Stimulated activated naive CD8-positive, alpha-beta T cell treated with anti-CD3 and anti-CD28 coated beads, Interleukin-15, Interleukin-2, amounts not matched to agents 100 ng/mL and 50 ng/mL, for 24 hours (primary cell): ENCODE measurements around the gene MYO1G.
A peak's percentile ranks its signal among the peaks of the same experiment; 100 is the strongest.
"Not testable (repeated sequence)": the region's sequence is repeated elsewhere in the genome, so short reads cannot be mapped to it uniquely, and the experiment has no call there.

Experiments
- H3K27ac Mint-ChIP-seq: one replicate; pipeline ENCODE4 v1.8.0; 2021; ENCODE audit warnings: mild to moderate bottlenecking, mixed read lengths
- H3K27me3 Mint-ChIP-seq: one replicate; pipeline ENCODE4 v1.8.0; 2021; ENCODE audit warnings: mixed read lengths
- H3K36me3 Mint-ChIP-seq: one replicate; pipeline ENCODE4 v1.8.0; 2021; ENCODE audit warnings: low read depth, mixed read lengths
- H3K4me1 Mint-ChIP-seq: one replicate; pipeline ENCODE4 v1.8.0; 2021; ENCODE audit warnings: low read depth, mixed read lengths
- H3K4me3 Mint-ChIP-seq: one replicate; pipeline ENCODE4 v1.8.0; 2021; ENCODE audit warnings: mild to moderate bottlenecking, mixed read lengths
- H3K9me3 Mint-ChIP-seq: one replicate; pipeline ENCODE4 v1.8.0; 2021; ENCODE audit warnings: mixed read lengths

Gene MYO1G

DNA sequence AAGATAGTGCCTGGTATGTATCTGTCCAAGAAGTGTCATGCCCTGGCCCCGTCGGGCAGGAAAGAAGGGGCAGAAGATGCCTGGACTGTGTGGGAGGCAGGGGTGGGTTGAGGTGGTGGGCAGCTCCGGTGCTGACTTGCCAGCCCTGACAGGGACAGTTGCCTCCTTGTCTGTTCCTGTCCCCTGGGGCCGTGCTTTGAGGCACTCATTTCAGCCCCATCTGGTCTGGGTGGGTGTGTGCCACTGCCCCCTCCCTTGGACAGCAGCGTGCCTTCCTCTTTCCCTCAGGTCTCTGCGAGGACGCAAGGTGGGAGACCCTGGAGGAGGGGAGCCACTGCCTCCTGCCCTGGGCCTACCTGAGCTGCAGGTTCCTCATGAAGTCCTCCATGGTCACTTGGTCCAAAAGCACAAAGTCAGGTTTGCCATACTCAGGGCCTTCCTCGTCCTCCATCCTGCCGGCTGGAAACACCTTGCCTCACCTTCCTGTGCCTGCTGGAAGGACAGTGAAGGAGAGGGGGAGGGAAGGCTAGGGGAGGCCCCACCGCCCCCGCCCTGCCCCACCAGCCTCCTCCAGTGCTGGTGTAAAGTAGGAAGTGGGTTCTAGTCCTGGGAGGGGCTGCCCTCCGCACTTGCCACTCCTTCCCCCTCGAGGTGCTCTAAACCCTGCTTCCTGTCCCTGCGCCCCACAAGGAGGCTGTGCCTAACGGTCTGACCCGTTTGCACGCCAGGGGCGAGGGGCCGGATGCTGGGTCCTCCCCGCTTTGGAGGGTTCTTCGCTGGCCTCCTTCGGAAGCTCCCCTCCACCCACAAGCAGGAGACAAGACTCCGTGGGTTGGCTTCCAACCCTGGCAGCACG lies at the start of gene MYO1G:
Gene MYO1G (minus strand): TSS at position 505 of the 856 bp plus-strand sequence. CDS start 54 bp downstream, at position 451.
- H3K36me3 Mint-ChIP-seq, result peaks cover 72% of the 10 kb centered on the region
- H3K9me3 Mint-ChIP-seq, result no peaks in the 10 kb centered on the region
- H3K27ac Mint-ChIP-seq, result peak within 1 kb of the TSS; percentile 100
- H3K4me3 Mint-ChIP-seq, result peak within 1 kb of the TSS; percentile 99
- H3K27me3 Mint-ChIP-seq, result no peaks in the 10 kb centered on the region
- peaks cover 78% of the 10 kb centered on the region for H3K4me1 Mint-ChIP-seq

DNA sequence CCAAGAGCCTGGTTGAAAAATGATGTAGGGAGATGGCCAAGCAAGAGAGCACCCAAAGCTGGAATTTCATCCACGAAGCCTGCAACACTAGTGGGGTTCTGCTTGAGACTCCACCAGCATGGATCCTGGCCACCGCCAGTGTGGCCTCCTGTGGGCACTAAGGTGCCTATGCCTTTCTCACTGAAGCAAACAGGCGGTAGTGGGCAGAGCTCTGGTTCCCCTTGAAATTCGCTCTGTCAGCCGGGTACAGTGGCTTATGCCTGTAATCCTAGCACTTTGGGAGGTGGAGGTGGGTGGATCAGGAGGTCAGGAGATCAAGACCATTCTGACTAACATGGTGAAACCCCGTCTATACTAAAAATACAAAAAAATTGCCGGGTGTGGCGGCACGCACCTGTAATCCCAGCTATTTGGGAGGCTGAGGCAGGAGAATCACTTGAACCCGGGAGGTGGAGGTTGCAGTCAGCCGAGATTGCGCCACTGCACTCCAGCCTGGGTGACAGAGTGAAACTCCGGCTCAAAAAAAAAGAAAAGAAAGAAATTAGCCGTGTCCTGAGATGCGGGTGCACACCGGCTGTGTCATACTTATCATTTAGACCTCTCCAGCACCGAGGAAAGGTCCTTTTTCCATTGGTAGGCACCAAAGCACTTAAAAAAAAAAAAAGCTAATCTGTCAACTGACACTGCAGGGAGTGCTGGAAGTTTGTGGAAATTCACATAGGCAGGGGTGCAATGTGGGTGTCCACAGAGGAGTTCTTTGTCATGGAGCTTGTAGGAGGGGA lies 49.5 kb upstream of the MYO1G start:
- Mint-ChIP-seq H3K9me3 (no peaks in the 10 kb centered on the region), H3K27me3 (no peaks in the 10 kb centered on the region), H3K27ac (peak overlapping the region; percentile 80), H3K36me3 (peaks cover 48% of the 10 kb centered on the region), H3K4me3 (peak overlapping the region; percentile 78), H3K4me1 (peaks cover 86% of the 10 kb centered on the region)

DNA sequence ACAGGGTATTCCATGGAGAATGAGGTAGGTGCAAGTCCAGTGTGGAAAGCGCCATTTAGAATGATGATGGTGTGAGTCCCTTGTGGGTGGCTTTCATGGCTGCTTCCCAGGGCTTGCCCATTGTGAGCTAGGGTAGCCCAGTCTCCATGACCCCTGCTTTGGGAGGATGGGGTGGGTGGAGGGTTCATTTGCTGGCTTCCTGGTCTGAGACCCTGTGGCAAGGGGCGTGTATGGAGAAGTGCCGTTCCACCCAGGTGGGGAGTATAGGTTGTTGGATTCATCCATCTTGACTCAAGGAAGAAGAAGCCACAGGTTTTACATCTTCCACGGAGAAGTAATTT lies 48.9 kb upstream of the MYO1G start:
- peaks cover 80% of the 10 kb centered on the region for H3K4me1 Mint-ChIP-seq
- H3K9me3 Mint-ChIP-seq, result no peaks in the 10 kb centered on the region
- H3K27ac Mint-ChIP-seq, result peak overlapping the region; percentile 80
- H3K36me3 Mint-ChIP-seq, result peaks cover 48% of the 10 kb centered on the region
- no peaks in the 10 kb centered on the region for H3K27me3 Mint-ChIP-seq
- peak overlapping the region; percentile 78 for H3K4me3 Mint-ChIP-seq

DNA sequence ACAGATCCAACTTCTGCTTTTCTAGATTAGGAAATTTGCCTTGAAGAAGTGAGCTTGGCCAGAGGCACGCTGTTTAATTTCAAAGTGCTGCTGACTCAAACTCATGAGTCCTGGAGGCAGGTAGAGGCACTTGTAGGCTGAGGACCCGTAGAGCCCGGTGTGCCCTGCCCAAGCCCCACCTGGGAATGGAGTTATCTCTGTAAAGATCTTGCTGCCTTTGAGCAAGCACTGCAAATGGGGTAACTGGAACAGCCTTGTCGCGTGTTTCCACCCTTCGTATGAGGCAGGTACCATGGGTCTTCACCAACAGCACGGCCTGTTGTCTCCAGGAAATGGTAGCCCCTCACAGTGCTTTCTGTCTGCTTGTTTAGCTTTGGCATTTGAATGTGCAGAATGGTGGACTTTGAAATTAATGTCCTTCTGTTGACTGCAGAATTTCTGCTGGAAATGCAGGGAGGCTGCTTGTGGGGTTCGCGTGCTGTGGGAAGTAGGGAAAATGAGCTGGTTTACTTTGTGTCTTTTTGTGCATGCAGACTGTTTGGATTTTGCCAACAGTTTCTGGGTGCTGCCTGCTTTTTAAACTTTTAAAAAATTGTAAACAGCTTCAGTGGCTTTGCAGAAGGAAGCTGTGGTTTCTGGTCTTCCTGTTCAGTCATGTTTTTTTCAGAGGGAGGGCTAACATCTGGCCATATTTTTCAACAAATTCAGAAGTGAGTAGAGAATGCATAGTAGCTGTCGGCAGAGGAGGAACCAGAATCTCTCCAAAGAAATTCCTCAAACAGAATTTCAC lies 48.4 kb upstream of the MYO1G start:
- Mint-ChIP-seq H3K36me3 (peaks cover 45% of the 10 kb centered on the region), H3K4me1 (peaks cover 75% of the 10 kb centered on the region), H3K27ac (peak overlapping the region; percentile 80)

DNA sequence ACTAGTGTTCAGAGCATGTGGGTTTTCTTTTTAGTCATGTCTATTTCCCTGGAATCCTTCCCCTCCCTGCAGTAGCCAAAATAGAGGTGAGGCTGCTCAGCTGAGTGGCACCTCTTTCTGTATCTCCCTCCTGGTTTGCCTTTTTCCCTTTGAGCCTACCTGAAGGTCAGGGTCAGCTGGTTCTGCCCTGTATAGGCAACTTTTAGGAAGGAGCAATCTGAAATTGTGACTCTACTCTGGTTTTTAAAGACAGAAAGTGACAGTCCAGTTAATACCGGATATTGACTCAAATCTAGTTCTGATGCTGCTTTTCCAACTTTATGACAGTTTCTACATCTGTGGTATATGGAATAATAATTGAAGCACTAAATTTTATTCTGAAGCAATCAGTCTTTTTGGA lies 47.2 kb upstream of the MYO1G start:
- no peaks in the 10 kb centered on the region for H3K9me3 Mint-ChIP-seq
- H3K4me3 Mint-ChIP-seq, result peak overlapping the region; percentile 3
- peaks cover 77% of the 10 kb centered on the region for H3K4me1 Mint-ChIP-seq
- H3K27ac Mint-ChIP-seq, result peak overlapping the region; percentile 70
- H3K27me3 Mint-ChIP-seq, result no peaks in the 10 kb centered on the region
- peaks cover 45% of the 10 kb centered on the region for H3K36me3 Mint-ChIP-seq

More for the DNA sequence above, 48.4 kb upstream of the MYO1G start:
- Mint-ChIP-seq H3K27me3 (no peaks in the 10 kb centered on the region), H3K9me3 (no peaks in the 10 kb centered on the region), H3K4me3 (peak overlapping the region; percentile 78)

DNA sequence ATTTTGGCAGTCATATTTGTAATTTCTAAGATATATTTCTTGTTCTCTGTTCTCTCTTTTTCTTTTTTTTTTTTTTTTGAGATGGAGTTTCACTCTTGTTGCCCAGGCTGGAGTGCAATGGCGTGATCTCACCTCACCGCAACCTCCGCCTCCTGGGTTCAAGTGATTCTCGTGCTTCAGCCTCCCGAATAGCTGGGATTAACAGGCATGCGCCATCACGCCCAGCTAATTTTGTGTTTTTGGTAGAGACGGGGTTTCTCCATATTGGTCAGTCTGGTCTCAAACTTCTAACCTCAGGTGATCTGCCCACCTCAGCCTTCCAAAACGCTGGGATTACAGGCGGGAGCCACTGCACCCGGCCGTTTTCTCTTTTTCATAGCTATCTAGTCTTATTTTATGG lies 46.7 kb upstream of the MYO1G start:
- peak overlapping the region; percentile 70 for H3K27ac Mint-ChIP-seq
- H3K4me3 Mint-ChIP-seq, result peak overlapping the region; percentile 3
- H3K9me3 Mint-ChIP-seq, H3K27me3 Mint-ChIP-seq: not testable (repeated sequence)
- peaks cover 45% of the 10 kb centered on the region for H3K36me3 Mint-ChIP-seq
- peaks cover 81% of the 10 kb centered on the region for H3K4me1 Mint-ChIP-seq

DNA sequence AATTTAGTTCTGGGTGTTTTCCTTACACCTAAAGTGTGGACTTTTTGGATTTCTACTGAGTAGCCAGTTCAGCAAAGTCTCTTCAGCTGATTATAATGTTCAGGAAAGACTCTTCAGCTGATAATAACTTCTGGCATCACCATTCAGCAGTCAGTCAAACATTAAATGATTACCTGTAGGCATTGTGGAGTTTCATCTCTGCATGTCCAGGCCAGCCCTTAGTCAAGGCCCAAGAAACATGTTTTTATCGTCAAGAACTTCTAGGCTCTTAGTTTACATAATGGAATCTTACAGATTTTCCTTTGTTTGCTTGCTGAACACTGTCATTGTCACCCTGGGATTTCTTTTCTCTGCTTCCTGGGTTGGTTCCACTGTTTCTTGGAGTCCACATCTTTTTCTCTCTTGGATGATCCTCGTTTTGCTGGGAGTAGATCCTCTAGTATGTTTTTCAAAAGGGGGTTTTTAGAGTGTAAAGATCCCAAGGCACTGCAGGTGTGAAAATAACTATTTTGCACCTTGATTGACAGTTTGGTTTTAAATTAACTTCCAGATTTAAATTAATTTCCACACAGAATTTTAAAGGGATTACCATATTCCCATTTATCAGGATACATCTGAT lies 45.4 kb upstream of the MYO1G start:
- Mint-ChIP-seq H3K27me3 (no peaks in the 10 kb centered on the region), H3K27ac (no peak overlapping the region), H3K4me1 (peaks cover 69% of the 10 kb centered on the region), H3K36me3 (peaks cover 40% of the 10 kb centered on the region), H3K9me3 (no peaks in the 10 kb centered on the region), H3K4me3 (no peak overlapping the region)

DNA sequence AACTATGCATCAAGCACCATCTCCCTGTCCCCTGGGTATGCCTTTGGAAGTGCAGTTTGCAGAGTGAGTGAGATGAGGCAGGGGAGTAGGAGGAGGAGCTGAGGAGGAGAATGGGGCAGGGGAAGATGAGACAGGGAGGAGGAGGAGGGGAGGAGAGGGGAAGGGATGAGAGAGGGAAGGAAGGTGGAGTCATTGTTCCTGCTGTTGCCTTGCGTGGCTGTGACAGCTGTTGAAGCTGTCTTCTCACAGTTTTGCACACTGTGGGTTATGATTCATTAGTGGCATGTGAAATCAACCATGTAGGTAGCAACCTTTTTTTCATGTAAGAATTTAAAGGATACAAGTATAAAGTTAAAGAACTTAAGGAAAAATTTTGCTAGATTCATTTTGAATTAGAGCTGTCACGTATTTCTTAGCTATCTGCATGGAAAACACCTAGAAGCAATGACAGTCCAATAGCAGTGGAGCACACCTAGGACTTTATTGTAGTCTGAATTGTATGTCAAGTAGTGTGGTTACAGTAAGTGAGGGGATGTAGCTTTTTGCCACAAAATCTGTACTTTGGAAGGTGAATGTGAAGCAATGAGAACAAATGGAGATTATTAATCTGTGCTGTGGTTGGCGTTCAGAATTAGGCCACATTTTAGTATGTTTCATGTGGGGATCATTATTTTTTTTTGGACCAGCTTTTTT lies 42.9 kb upstream of the MYO1G start:
- no peaks in the 10 kb centered on the region for H3K9me3 Mint-ChIP-seq
- H3K27me3 Mint-ChIP-seq, result no peaks in the 10 kb centered on the region
- H3K36me3 Mint-ChIP-seq, result peaks cover 30% of the 10 kb centered on the region
- H3K4me1 Mint-ChIP-seq, result peaks cover 44% of the 10 kb centered on the region
- peak overlapping the region; percentile 56 for H3K27ac Mint-ChIP-seq
- H3K4me3 Mint-ChIP-seq, result peak overlapping the region; percentile 12

DNA sequence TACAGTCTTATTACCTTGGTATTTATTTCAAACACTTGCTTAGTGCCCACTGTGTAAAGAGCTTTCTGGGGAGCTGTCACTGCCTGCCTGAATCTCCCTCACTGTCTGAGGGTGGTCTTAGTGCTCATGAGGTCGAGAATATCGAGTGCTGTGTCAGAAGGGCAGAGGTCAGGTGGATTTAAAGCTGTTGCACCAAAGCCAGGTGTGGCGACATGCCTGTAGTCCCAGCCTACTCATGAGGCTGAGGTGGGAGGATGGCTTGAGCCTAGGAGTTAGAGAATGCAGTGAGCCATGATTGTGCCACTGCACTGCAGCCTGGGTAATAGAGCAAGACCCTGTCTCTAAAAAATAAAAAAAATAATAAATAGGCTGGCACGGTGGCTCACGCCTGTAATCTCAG lies 42.1 kb upstream of the MYO1G start:
- Mint-ChIP-seq H3K27me3 (no peaks in the 10 kb centered on the region), H3K4me1 (peaks cover 38% of the 10 kb centered on the region), H3K4me3 (no peak overlapping the region), H3K27ac (no peak overlapping the region), H3K9me3 (no peaks in the 10 kb centered on the region), H3K36me3 (peaks cover 28% of the 10 kb centered on the region)

DNA sequence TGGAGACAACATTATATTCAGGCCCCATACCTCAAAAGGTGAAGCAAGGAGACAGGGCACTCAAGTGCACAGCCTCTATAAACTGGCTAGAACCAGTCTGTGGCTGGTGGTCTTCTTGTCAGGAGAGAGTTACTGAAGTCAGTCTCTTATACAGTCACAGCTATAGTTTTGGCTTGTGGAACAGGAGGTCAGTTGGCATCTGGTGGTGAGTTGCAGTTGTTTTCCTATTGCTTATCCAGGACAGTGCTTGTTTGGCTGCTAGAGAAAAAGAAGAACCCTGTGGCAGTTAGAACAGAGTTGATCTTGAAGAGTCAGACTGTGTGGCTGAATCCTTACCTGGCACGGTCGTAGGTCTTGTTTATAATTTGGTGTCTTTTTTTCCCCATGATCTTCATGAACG lies 38.4 kb upstream of the MYO1G start:
- H3K4me1 Mint-ChIP-seq, result peaks cover 38% of the 10 kb centered on the region
- H3K36me3 Mint-ChIP-seq, result peaks cover 32% of the 10 kb centered on the region
- H3K4me3 Mint-ChIP-seq, result no peak overlapping the region
- H3K27ac Mint-ChIP-seq, result no peak overlapping the region
- no peaks in the 10 kb centered on the region for H3K27me3 Mint-ChIP-seq
- H3K9me3 Mint-ChIP-seq, result no peaks in the 10 kb centered on the region

DNA sequence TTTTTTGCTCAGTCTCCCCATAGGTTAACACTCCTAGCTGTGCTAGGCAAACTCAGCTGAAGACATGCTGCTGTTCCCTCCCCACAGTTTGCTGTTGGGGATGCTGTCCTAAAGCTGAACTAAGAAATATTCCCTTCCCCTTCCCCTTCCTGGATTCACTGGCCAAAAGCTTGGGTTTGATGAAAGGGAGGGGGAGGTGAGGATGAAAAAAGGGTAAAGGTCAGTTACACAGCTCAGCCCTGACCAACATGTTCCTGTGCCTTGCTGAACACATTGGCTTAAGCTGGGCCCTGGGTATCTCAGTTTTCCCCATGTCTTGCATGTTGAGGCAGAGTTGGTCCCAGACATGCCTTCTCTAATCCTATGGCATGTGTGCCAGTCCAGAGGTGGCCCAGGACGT lies 36.5 kb upstream of the MYO1G start:
- Mint-ChIP-seq H3K27ac (no peak overlapping the region), H3K4me3 (no peak overlapping the region), H3K27me3 (no peaks in the 10 kb centered on the region), H3K9me3 (no peaks in the 10 kb centered on the region), H3K36me3 (peaks cover 36% of the 10 kb centered on the region), H3K4me1 (peaks cover 22% of the 10 kb centered on the region)

DNA sequence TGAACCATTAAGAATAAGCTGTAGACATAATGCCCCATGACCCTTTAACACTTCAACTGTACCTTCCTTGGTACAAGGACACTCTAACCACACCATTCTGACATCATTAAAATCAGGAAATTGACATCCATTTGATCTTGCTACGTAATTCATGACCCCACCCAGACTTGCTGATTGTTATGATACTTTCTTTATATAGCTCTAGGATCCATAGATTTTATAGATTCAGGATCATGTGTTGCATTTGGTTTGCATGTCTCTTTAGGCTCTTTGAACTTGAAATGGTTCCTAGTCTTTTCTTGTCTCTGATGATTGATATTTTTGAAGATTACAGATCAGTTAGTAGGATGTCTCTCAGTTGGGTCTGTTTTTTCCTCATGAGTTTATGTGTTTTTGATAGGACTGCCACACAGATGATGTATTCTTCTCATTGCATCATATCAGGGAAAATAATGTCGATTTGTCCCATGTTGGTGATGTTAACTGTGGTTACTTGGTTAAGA lies 34.7 kb upstream of the MYO1G start:
- Mint-ChIP-seq H3K36me3 (peaks cover 41% of the 10 kb centered on the region), H3K4me3 (no peak overlapping the region), H3K9me3 (no peaks in the 10 kb centered on the region), H3K4me1 (peaks cover 36% of the 10 kb centered on the region), H3K27ac (no peak overlapping the region), H3K27me3 (no peaks in the 10 kb centered on the region)

DNA sequence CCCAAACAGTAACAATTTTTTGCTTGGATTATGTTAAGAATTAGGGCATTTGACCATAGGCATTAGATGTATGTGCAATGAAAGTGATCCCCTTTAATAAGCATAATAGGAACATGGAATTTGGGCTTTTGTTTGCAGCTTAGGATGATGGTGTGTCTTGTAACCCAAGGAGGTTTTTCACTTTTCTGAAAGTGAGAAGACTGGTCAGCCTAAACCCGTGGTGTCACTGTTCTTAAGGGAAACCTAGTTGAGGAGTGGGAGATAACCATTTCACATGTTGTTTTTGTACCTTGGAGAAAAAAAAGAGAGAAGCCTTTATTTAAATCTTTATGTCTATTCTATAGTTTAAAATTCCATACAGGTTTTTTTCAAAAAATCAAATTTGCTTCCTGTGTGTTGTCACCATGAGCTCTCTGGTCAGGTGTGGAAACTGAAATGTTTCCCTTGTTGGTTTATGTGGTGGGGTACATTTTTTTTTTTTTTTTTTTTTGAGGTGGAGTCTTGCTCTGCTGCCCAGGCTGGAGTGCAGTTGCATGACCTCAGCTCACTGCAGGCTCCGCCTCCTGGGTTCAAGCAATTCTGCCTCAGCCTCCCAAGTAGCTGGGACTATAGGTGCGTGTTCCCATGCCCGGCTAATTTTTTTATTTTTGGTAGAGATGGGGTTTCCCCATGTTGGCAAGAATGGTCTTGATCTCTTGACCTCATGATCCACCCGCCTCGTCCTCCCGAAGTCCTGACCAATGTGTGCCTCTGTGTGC lies 28.9 kb upstream of the MYO1G start:
- peak overlapping the region; percentile 88 for H3K27ac Mint-ChIP-seq
- no peaks in the 10 kb centered on the region for H3K9me3 Mint-ChIP-seq
- H3K4me1 Mint-ChIP-seq, result peaks cover 69% of the 10 kb centered on the region
- H3K4me3 Mint-ChIP-seq, result peak overlapping the region; percentile 66
- H3K27me3 Mint-ChIP-seq, result no peaks in the 10 kb centered on the region
- H3K36me3 Mint-ChIP-seq, result peaks cover 48% of the 10 kb centered on the region
